Fibroblast of lung (primary cell): Measurements from ENCODE around the gene GNB1L.

Experiments
- CTCF ChIP-seq, 2 donors: IDR thresholded peaks in 1 of 2; conservative IDR thresholded peaks in 1 of 2; 1 replicate in 1 of 2; 2 replicates in 1 of 2; pipeline ENCODE4 v1.5.1; 2011 to 2012; ENCODE audit warnings: low read length in 2 of 2, control low read depth in 1 of 2, inconsistent platforms in 1 of 2, low read depth in 1 of 2, mild to moderate bottlenecking in 1 of 2
- EZH2 ChIP-seq: IDR thresholded peaks from 2 replicates; pipeline ENCODE4 v1.5.1; 2012; ENCODE audit warnings: low read length, control low read depth, mild to moderate bottlenecking; ENCODE audit errors: missing control alignments

DNA sequence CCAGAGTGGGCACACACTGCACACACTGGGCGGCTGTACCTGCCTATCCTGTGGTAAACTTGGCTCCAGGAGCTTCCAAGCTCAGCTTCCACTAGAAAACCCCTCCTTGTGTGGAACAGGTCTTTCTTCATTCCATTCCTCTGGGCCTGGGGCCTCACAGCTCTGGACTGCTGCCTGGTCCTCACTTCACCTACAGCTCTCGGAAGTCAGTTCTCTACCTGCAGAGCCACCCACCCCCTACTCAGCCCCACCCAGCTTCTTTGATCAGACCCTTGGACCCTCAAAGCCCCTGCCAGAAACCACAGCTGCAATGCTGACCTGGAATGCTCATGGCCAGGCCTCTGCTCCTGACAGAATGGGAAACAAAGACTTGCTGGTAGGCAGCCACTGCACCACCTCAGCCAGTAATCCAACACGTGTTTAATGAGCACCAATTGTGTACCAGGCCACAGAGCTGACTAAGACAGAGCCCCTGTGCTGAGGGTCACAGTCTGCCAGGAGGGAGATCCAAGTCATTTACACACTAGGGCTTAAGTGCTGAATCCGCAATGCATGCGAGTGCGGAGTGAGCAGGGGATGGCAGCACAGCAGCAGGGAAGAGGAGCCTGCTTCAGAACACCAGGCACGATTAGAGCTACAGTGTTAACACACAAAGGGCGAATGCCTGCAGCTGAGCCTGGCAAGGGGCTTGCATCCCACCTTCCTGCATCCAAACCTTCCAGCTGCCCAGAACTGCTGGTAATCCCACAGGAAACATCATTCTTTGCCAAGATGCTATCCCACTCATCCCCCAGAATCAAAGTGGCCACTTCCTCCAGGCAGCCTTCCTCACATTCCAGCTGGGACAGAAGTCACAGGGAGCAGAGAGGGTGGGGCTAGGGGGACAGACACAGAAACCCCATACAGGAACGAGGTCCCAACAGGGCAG, 4.6 kb downstream of the GNB1L start:
- TF ChIP-seq CTCF (conservative IDR thresholded peaks at IDR 0.05 in 1 of 2, IDR thresholded peaks at IDR 0.05 in 1 of 2; ENCODE audit: low read depth in 1 of 2, low read length in 2 of 2) (no peak), EZH2 (no peak)
